ENCODE measurements around the gene KCTD3. TPM values are rescaled to one million over a fixed set of nuclear protein-coding genes. Genes with fewer than 3 reads are reported as not detected.

The KCTD3 gene
- total RNA-seq, 1 experiment from 2014 or later = 52.8 TPM

- H3K27ac ChIP-seq (ENCODE audit: low read length) = no peak overlapping the region
- H3K9me2 ChIP-seq (replicated peaks; ENCODE audit: low read length) = no peaks in the 10 kb centered on the region
- no peak overlapping the region for H2AFZ ChIP-seq (ENCODE audit: low read length)
- no TSS peak for BruUV-seq (replicated peaks)
- no peak for DNase-seq
- H4K20me1 ChIP-seq (ENCODE audit: low read length) = no peaks in the 10 kb centered on the region
- no peak overlapping the region for H3K4me3 ChIP-seq (ENCODE audit: low read length)
- no peaks in the 10 kb centered on the region for H3K36me3 ChIP-seq (ENCODE audit: low read depth, low read length)
- H3K27me3 ChIP-seq (ENCODE audit: low read length) = no peaks in the 10 kb centered on the region
- no peaks in the 10 kb centered on the region for H3K79me2 ChIP-seq (ENCODE audit: low read length)
- H3K9me3 ChIP-seq (ENCODE audit: low read length) = no peaks in the 10 kb centered on the region
- H3K4me2 ChIP-seq (ENCODE audit: low read length) = no peak overlapping the region
- intact Hi-C loops (cut with micrococcal nuclease) = loop anchor here (5.0 kb wide), 1 partner anchor 892 kb away; no protein-coding TSS in a partner anchor
- H3F3A ChIP-seq (ENCODE audit: low read length, unreplicated experiment) = no peaks in the 10 kb centered on the region
- TF ChIP-seq CTCF (conservative IDR thresholded peaks at IDR 0.05; ENCODE audit: low read depth, low read length) (no peak), EZH2phosphoT487 (IDR thresholded peaks at IDR 0.05; ENCODE audit: borderline replicate concordance, low read length) (no peak), EZH2 (IDR thresholded peaks at IDR 0.05; ENCODE audit: low read length, unreplicated experiment) (no peak)
- POLR2A ChIA-PET (ENCODE audit: unreplicated experiment) = no interaction called here
- no peaks in the 10 kb centered on the region for H3K4me1 ChIP-seq (ENCODE audit: insufficient read depth, low read length)
- CTCF ChIA-PET = no interaction called here
- peak; percentile 18; the same call in 1 of the 2 replicates for ATAC-seq
- no peak overlapping the region for H3K9ac ChIP-seq (ENCODE audit: low read length)
Measured at GRCh38 chr1:215529111-215529510, 38.0 kb upstream of the KCTD3 start.

GRCh38 chr1:215529571-215529970, 37.5 kb upstream of the KCTD3 start:
- no peaks in the 10 kb centered on the region for H3K4me1 ChIP-seq (ENCODE audit: insufficient read depth, low read length)
- ATAC-seq (peak; percentile 11), DNase-seq (no peak)
- intact Hi-C loops (cut with micrococcal nuclease) = loop anchor here (5.0 kb wide), 1 partner anchor 892 kb away; no protein-coding TSS in a partner anchor
- no peaks in the 10 kb centered on the region for H3K9me2 ChIP-seq (replicated peaks; ENCODE audit: low read length)
- no peak overlapping the region for H3K4me3 ChIP-seq (ENCODE audit: low read length)
- no TSS peak for BruUV-seq (replicated peaks)
- no peak overlapping the region for H3K9ac ChIP-seq (ENCODE audit: low read length)
- ChIA-PET POLR2A (ENCODE audit: unreplicated experiment) (no interaction called here), CTCF (no interaction called here)
- no peak overlapping the region for H2AFZ ChIP-seq (ENCODE audit: low read length)
- no peak overlapping the region for H3K27ac ChIP-seq (ENCODE audit: low read length)
- H3K4me2 ChIP-seq (ENCODE audit: low read length) = no peak overlapping the region
- H3K79me2 ChIP-seq (ENCODE audit: low read length) = no peaks in the 10 kb centered on the region
- no peaks in the 10 kb centered on the region for H3F3A ChIP-seq (ENCODE audit: low read length, unreplicated experiment)
- no peaks in the 10 kb centered on the region for H3K27me3 ChIP-seq (ENCODE audit: low read length)
- no peak for TF ChIP-seq CTCF (conservative IDR thresholded peaks at IDR 0.05; ENCODE audit: low read depth, low read length)
- TF ChIP-seq EZH2 (IDR thresholded peaks at IDR 0.05; ENCODE audit: low read length, unreplicated experiment) = no peak
- H4K20me1 ChIP-seq (ENCODE audit: low read length) = no peaks in the 10 kb centered on the region
- H3K36me3 ChIP-seq (ENCODE audit: low read depth, low read length) = no peaks in the 10 kb centered on the region
- no peaks in the 10 kb centered on the region for H3K9me3 ChIP-seq (ENCODE audit: low read length)

- no peaks in the 10 kb centered on the region for H3K9me3 ChIP-seq (ENCODE audit: low read length)
- no peaks in the 10 kb centered on the region for H3K27me3 ChIP-seq (ENCODE audit: low read length)
- H3K9ac ChIP-seq (ENCODE audit: low read length) = no peak overlapping the region
- POLR2A ChIA-PET (ENCODE audit: unreplicated experiment) = no interaction called here
- BruUV-seq (replicated peaks) = no TSS peak
- peak; percentile 42 for DNase-seq
- H3K79me2 ChIP-seq (ENCODE audit: low read length) = no peaks in the 10 kb centered on the region
- H3K36me3 ChIP-seq (ENCODE audit: low read depth, low read length) = no peaks in the 10 kb centered on the region
- no peak overlapping the region for H3K4me3 ChIP-seq (ENCODE audit: low read length)
- CTCF ChIA-PET = no interaction called here
- ATAC-seq = no peak
- H3K4me1 ChIP-seq (ENCODE audit: insufficient read depth, low read length) = no peaks in the 10 kb centered on the region
- TF ChIP-seq CTCF (conservative IDR thresholded peaks at IDR 0.05; ENCODE audit: low read depth, low read length) (no peak), EZH2phosphoT487 (IDR thresholded peaks at IDR 0.05; ENCODE audit: borderline replicate concordance, low read length) (no peak), EZH2 (IDR thresholded peaks at IDR 0.05; ENCODE audit: low read length, unreplicated experiment) (no peak)
- no peaks in the 10 kb centered on the region for H3K9me2 ChIP-seq (replicated peaks; ENCODE audit: low read length)
- H3F3A ChIP-seq (ENCODE audit: low read length, unreplicated experiment) = no peaks in the 10 kb centered on the region
- intact Hi-C loops (cut with micrococcal nuclease) = no loop called here
- H3K4me2 ChIP-seq (ENCODE audit: low read length) = no peak overlapping the region
- H2AFZ ChIP-seq (ENCODE audit: low read length) = no peak overlapping the region
- no peak overlapping the region for H3K27ac ChIP-seq (ENCODE audit: low read length)
- no peaks in the 10 kb centered on the region for H4K20me1 ChIP-seq (ENCODE audit: low read length)
Measured at GRCh38 chr1:215530401-215530984, 36.6 kb upstream of the KCTD3 start.

Measured in PC-3 (cell line).